Measurements from ENCODE around the gene ARID1B.

GRCh38 chr6:157248264-157248663 lies 471.1 kb downstream of the ARID1B start:
- TF ChIP-seq, protein P1, sequence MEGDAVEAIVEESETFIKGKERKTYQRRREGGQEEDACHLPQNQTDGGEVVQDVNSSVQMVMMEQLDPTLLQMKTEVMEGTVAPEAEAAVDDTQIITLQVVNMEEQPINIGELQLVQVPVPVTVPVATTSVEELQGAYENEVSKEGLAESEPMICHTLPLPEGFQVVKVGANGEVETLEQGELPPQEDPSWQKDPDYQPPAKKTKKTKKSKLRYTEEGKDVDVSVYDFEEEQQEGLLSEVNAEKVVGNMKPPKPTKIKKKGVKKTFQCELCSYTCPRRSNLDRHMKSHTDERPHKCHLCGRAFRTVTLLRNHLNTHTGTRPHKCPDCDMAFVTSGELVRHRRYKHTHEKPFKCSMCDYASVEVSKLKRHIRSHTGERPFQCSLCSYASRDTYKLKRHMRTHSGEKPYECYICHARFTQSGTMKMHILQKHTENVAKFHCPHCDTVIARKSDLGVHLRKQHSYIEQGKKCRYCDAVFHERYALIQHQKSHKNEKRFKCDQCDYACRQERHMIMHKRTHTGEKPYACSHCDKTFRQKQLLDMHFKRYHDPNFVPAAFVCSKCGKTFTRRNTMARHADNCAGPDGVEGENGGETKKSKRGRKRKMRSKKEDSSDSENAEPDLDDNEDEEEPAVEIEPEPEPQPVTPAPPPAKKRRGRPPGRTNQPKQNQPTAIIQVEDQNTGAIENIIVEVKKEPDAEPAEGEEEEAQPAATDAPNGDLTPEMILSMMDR (IDR thresholded peaks at IDR 0.05; ENCODE audit: low read depth, low read length, missing input control): no peak
- TF ChIP-seq ZBTB33 (IDR thresholded peaks at IDR 0.05) (no peak), YY1 (IDR thresholded peaks at IDR 0.05) (no peak), MAX (IDR thresholded peaks at IDR 0.05) (no peak), TAF1 (conservative IDR thresholded peaks at IDR 0.05) (no peak), GABPA (IDR thresholded peaks at IDR 0.05 in 1 of 2, conservative IDR thresholded peaks at IDR 0.05 in 1 of 2) (no peak), RAD21 (IDR thresholded peaks at IDR 0.05) (no peak), REST (IDR thresholded peaks at IDR 0.05) (no peak), RXRA (IDR thresholded peaks at IDR 0.05) (no peak), ATF3 (IDR thresholded peaks at IDR 0.05) (no peak), HNF4G (IDR thresholded peaks at IDR 0.05) (no peak), EGR1 (IDR thresholded peaks at IDR 0.05; ENCODE audit: low read depth in 2 of 2) (no peak), JUND (IDR thresholded peaks at IDR 0.05) (no peak), FOXA2 (IDR thresholded peaks at IDR 0.05) (no peak)

Data from liver (tissue), 3 donors.